Hepatocyte (in vitro differentiated cells): Measurements from ENCODE around the gene SNX32. TPM values are rescaled to one million over a fixed set of nuclear protein-coding genes. Genes with fewer than 3 reads are reported as not detected.

Source experiments
- DNase-seq: peaks from one replicate; pipeline ENCODE4 v3.0.0-alpha.2; 2016; ENCODE audit warnings: low spot score
- H2AFZ ChIP-seq: fragments of 200-600 bp; sonication (generic); 2 replicates; pipeline ENCODE4 v1.6.0; 2016; ENCODE audit warnings: antibody characterized with exemption, mild to moderate bottlenecking
- H3K27ac ChIP-seq: fragments of 200-600 bp; sonication (generic); 2 replicates; pipeline ENCODE4 v1.5.1; 2016; ENCODE audit warnings: mild to moderate bottlenecking
- H3K27me3 ChIP-seq: fragments of 200-600 bp; sonication (generic); 2 replicates; pipeline ENCODE4 v1.6.1; 2016
- H3K36me3 ChIP-seq: fragments of 200-600 bp; sonication (generic); replicated peaks from 2 replicates; pipeline ENCODE4 v1.5.1; 2016; ENCODE audit warnings: low read depth; ENCODE audit not compliant: insufficient read depth
- H3K4me1 ChIP-seq: fragments of 200-600 bp; sonication (generic); 2 replicates; pipeline ENCODE4 v1.5.1; 2016; ENCODE audit warnings: mild to moderate bottlenecking, moderate library complexity; ENCODE audit not compliant: insufficient read depth
- H3K4me2 ChIP-seq: fragments of 200-600 bp; sonication (generic); 2 replicates; pipeline ENCODE4 v1.6.0; 2016
- H3K4me3 ChIP-seq: fragments of 200-600 bp; sonication (generic); 2 replicates; pipeline ENCODE4 v1.5.1; 2016; ENCODE audit warnings: mild to moderate bottlenecking
- H3K79me2 ChIP-seq: fragments of 200-600 bp; sonication (generic); 2 replicates; pipeline ENCODE4 v1.6.0; 2017; ENCODE audit warnings: mild to moderate bottlenecking
- H3K9me2 ChIP-seq: fragments of 200-600 bp; sonication (generic); replicated peaks from 2 replicates; pipeline ENCODE4 v1.6.0; 2017; ENCODE audit warnings: mild to moderate bottlenecking; ENCODE audit not compliant: insufficient read depth
- H3K9me3 ChIP-seq: fragments of 200-600 bp; sonication (generic); 2 replicates; pipeline ENCODE4 v1.5.1; 2016; ENCODE audit warnings: low read depth, mild to moderate bottlenecking
- H4K20me1 ChIP-seq: fragments of 200-600 bp; sonication (generic); 2 replicates; pipeline ENCODE4 v1.6.0; 2016; ENCODE audit warnings: mild to moderate bottlenecking; ENCODE audit not compliant: insufficient read depth, poor library complexity, severe bottlenecking
- CTCF ChIP-seq: fragments of 200-600 bp; sonication (generic); IDR thresholded peaks from 2 replicates; pipeline ENCODE4 v1.5.1; 2016; ENCODE audit warnings: antibody characterized with exemption, mild to moderate bottlenecking; ENCODE audit not compliant: poor library complexity
- EZH2 ChIP-seq: fragments of 200-600 bp; sonication (generic); IDR thresholded peaks from 2 replicates; pipeline ENCODE4 v1.6.1; 2016; ENCODE audit warnings: antibody characterized with exemption, mild to moderate bottlenecking, borderline replicate concordance
- EZH2phosphoT487 ChIP-seq: fragments of 200-600 bp; sonication (generic); IDR thresholded peaks from one replicate; pipeline ENCODE4 v1.6.1; 2018; ENCODE audit warnings: antibody characterized with exemption, mild to moderate bottlenecking, low read depth, moderate library complexity; ENCODE audit not compliant: unreplicated experiment, severe bottlenecking
- WGBS: methylation state at CpG from one replicate; pipeline ENCODE4 v1.1.6; 2016; ENCODE audit warnings: low lambda C conversion rate; ENCODE audit errors: missing lambda C conversion rate; 5-methylcytosine and 5-hydroxymethylcytosine counted together
- polyA plus RNA-seq: library from polyadenylated mRNA; unstranded; fragments of >200 nt; fragmentation: Nextera tagmentation; extraction: Ambion mirVana; gene quantifications from 2 replicates; pipeline ENCODE4 v1.2.1, GENCODE V29; 2016
- total RNA-seq: library from RNA; depleted of rRNA; stranded (reverse); fragments of >200 nt; gene quantifications from 2 replicates; pipeline ENCODE4 v1.2.3, GENCODE V29; 2014

SNX32 gene
- total and polyA plus RNA-seq, 2 experiments from 2014 or later = 2.9 to 5.1 TPM

DNA sequence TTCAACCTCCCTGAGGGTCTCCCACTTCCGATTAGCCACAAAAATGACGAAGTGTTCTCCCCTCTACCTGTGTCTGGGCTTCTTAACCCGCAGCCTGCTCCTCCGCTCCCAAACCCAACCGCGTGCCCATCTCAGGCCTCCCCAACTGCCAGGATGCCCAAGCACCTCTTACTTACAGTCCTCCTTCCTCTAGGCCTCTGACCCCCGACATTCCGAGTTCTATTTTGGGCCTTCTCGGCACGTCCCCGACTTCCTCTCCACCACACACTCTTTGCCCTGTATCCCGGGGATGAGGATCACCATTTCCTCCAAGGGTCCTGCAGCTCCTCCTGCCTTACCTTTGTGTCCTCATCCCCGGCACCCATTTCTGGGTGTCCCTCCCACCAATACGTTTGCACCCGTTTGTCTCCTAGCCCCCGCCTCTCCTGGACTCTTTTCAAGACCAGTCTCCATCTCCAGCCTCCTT lies 26.1 kb downstream of the SNX32 start:
- Histone ChIP-seq H3K9me3 (no peaks in the 10 kb centered on the region), H3K79me2 (peaks cover 49% of the 10 kb centered on the region), H3K9me2 (no peaks in the 10 kb centered on the region), H3K4me1 (peaks cover 20% of the 10 kb centered on the region), H3K4me2 (peak overlapping the region; percentile 90), H3K4me3 (peak overlapping the region; percentile 30), H2AFZ (peak overlapping the region; percentile 34), H3K36me3 (no peaks in the 10 kb centered on the region), H4K20me1 (peaks cover 25% of the 10 kb centered on the region), H3K27ac (peak overlapping the region; percentile 97), H3K27me3 (no peaks in the 10 kb centered on the region)
- 5% methylated on average over 16 of the region's 16 CpGs for WGBS
- TF ChIP-seq EZH2 = no peak
- no peak for TF ChIP-seq CTCF
- no peak for TF ChIP-seq EZH2phosphoT487
- no peak for DNase-seq

DNA sequence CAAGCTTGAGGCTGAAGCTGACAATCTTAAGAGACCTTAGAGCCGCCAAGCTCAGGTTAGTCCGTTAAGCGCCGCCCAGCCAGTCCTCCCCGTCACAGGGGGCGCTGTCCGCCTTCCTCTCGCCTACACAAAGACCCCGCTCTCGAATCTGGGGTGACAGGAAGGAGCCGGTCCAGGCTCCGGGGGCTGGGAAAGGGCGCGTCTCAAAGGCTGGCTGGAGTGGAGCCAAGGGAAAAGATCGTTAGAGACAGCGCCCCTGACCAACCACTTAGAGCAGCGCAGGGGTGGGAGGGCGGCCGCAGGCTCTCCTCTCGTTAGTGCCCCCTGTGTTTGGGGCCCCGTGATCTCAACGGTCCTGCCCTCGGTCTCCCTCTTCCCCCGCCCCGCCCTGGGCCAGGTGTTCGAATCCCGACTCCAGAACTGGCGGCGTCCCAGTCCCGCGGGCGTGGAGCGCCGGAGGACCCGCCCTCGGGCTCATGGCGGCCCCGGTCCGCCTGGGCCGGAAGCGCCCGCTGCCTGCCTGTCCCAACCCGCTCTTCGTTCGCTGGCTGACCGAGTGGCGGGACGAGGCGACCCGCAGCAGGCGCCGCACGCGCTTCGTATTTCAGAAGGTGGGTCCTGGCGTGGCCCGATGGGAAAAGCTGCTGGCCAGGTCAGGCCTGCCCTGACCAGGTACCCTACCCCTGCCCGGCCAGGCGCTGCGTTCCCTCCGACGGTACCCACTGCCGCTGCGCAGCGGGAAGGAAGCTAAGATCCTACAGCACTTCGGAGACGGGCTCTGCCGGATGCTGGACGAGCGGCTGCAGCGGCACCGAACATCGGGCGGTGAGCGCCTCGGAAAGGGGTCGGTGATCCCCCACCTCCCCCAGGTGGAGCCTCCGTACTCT lies 26.8 kb downstream of the SNX32 start, which contains the start of gene MUS81:
Gene MUS81, plus strand, starts transcription at position 156 of the 887 bp plus-strand sequence. Its CDS starts 321 bp downstream, at position 477.
- Histone ChIP-seq H3K79me2 (peaks cover 42% of the 10 kb centered on the region), H3K36me3 (no peaks in the 10 kb centered on the region), H3K4me2 (peak within 1 kb of the TSS; percentile 90), H3K27ac (peak within 1 kb of the TSS; percentile 97), H3K4me3 (peak within 1 kb of the TSS; percentile 96), H2AFZ (peak within 1 kb of the TSS; percentile 34), H3K9me2 (no peaks in the 10 kb centered on the region), H3K27me3 (no peaks in the 10 kb centered on the region), H3K4me1 (peaks cover 14% of the 10 kb centered on the region), H3K9me3 (no peaks in the 10 kb centered on the region), H4K20me1 (peaks cover 20% of the 10 kb centered on the region)
- DNase-seq = peak; percentile 99
- WGBS = 2% methylated on average over 59 of the region's 78 CpGs
- TF ChIP-seq EZH2phosphoT487 (no peak), EZH2 (no peak), CTCF (peak; percentile 94)

DNA sequence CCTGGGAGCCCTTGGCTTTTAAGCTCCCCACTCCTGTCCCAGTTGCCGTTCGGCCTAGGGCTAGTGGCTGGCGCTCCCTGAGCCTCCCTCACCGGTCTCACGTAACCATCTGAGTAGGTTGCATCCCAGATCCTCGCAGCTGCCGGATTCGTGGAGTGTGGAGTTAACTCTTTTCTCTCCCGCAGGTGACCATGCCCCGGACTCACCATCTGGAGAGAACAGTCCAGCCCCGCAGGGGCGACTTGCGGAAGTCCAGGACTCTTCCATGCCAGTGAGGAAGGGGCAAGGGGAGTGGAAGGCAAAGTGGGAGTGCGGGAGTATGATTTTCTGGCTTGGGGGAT lies 27.4 kb downstream of the SNX32 start:
- no peak for DNase-seq
- WGBS = 9% methylated on average over 14 of the region's 14 CpGs
- H3K9me3 ChIP-seq = no peaks in the 10 kb centered on the region
- H3K36me3 ChIP-seq = no peaks in the 10 kb centered on the region
- peak overlapping the region; percentile 2 for H2AFZ ChIP-seq
- H3K4me3 ChIP-seq = peak overlapping the region; percentile 96
- no peaks in the 10 kb centered on the region for H3K27me3 ChIP-seq
- TF ChIP-seq CTCF (no peak), EZH2 (no peak), EZH2phosphoT487 (no peak)
- peaks cover 36% of the 10 kb centered on the region for H3K79me2 ChIP-seq
- peaks cover 12% of the 10 kb centered on the region for H3K4me1 ChIP-seq
- H3K27ac ChIP-seq = peak overlapping the region; percentile 97
- peak overlapping the region; percentile 90 for H3K4me2 ChIP-seq
- no peaks in the 10 kb centered on the region for H3K9me2 ChIP-seq
- H4K20me1 ChIP-seq = peaks cover 14% of the 10 kb centered on the region
